BJ (cell line): ENCODE results near the gene WDR46. TPM values are rescaled to one million over a fixed set of nuclear protein-coding genes. Genes with fewer than 3 reads are reported as not detected.
A peak's percentile ranks its signal among the peaks of the same experiment; 100 is the strongest.

Source experiments
- CTCF ChIA-PET: fragments of 350-600 bp; formaldehyde crosslinking; extraction: SDS; loops from one replicate; lab custom pipeline; 2021; ENCODE audit warnings: antibody characterized with exemption, inconsistent platforms; lab: Yijun Ruan, JAX
- POLR2A ChIA-PET: fragments of 300-600 bp; sonication (Branson Sonifier 250); formaldehyde crosslinking; extraction: SDS; loops from one replicate; lab custom pipeline; 2021; ENCODE audit warnings: antibody characterized with exemption; lab: Charles Lee
- DNase-seq: peaks from one replicate; pipeline ENCODE4 v3.0.0-alpha.2; 2011; ENCODE audit warnings: low read depth
- H3K27me3 ChIP-seq: 2 replicates; pipeline ENCODE4 v1.6.0; 2011; ENCODE audit warnings: low read length; ENCODE audit not compliant: control insufficient read depth, insufficient read depth
- H3K36me3 ChIP-seq: 2 replicates; pipeline ENCODE4 v1.5.1; 2011; ENCODE audit warnings: low read length; ENCODE audit not compliant: control insufficient read depth, insufficient read depth
- H3K4me3 ChIP-seq: 2 replicates; pipeline ENCODE4 v1.5.1; 2011; ENCODE audit warnings: low read depth, mild to moderate bottlenecking, control low read depth, low read length
- polyA plus RNA-seq: library from polyadenylated mRNA; depleted of rRNA; stranded (reverse); fragments of >200 nt; gene quantifications from 2 replicates; pipeline ENCODE4 v1.2.3, GENCODE V29; 2011
- TF ChIP-seq, protein P1 (sequence below): IDR thresholded peaks from 2 replicates; pipeline ENCODE4 v1.5.1; 2011; ENCODE audit warnings: low read depth, mild to moderate bottlenecking, control low read depth, inconsistent platforms, low read length, moderate library complexity; ENCODE audit not compliant: insufficient read depth

The WDR46 gene
- polyA plus RNA-seq, 1 experiment = 78.9 TPM

DNA sequence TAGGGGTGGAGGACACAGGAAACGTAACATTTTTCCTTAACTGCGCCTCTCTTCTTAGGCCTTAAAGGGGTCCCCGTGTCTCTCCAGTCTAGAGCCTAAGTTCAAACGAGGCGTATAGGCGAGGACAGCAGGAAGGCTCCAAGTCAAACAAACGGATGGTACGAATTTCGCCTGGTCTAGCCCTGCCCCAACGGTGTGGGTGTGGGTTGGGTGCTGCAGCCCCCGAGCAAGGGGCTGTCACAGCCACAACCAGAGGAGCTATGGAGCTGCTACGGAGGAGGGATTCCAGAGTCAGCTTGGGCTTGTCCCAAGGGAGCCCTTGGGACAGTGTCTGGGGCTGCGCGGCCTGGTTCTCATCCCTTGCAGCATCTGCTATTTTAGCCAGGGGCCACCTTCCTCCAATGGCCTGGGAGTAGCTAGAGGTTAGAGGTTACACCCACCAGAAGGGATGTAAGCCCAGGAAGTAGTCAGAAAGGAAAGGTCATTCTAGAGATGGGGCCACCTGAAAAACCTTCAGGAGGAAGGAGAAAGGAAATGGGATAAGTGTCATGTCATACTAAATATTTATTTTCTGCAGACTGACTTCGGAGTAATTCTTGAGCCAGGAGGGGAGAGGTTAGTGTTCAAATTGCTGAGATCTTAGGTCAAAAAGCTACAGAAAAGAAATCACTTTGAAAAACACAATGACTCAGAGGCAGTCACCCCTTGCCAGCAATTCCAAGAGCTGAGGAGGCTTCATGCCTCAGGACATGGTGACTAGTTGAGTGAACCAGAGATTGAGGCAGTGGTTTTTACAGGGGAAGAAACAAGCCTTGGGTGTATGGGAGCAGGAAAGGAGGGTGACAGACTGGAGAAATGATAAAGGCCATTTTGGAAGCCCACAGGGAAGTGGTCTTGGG lies 39.1 kb downstream of the WDR46 start:
- POLR2A ChIA-PET = interaction anchor here (0.5 to 1.1 kb wide), 3 partner anchors 39 to 278 kb away, joined by 3 to 9 read pairs (median 3); partner anchors contain the start of genes PFDN6 and WDR46
- TF ChIP-seq, protein P1, sequence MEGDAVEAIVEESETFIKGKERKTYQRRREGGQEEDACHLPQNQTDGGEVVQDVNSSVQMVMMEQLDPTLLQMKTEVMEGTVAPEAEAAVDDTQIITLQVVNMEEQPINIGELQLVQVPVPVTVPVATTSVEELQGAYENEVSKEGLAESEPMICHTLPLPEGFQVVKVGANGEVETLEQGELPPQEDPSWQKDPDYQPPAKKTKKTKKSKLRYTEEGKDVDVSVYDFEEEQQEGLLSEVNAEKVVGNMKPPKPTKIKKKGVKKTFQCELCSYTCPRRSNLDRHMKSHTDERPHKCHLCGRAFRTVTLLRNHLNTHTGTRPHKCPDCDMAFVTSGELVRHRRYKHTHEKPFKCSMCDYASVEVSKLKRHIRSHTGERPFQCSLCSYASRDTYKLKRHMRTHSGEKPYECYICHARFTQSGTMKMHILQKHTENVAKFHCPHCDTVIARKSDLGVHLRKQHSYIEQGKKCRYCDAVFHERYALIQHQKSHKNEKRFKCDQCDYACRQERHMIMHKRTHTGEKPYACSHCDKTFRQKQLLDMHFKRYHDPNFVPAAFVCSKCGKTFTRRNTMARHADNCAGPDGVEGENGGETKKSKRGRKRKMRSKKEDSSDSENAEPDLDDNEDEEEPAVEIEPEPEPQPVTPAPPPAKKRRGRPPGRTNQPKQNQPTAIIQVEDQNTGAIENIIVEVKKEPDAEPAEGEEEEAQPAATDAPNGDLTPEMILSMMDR = no peak
- Histone ChIP-seq H3K27me3 (no peaks in the 10 kb centered on the region), H3K4me3 (peak overlapping the region; percentile 56), H3K36me3 (no peaks in the 10 kb centered on the region)
- CTCF ChIA-PET = interaction anchor here (0.7 to 4.2 kb wide), 19 partner anchors 10 to 276 kb away, joined by 3 to 33 read pairs (median 5); partner anchors contain the start of genes B3GALT4, RPS18 and VPS52
- peak; percentile 75 for DNase-seq

DNA sequence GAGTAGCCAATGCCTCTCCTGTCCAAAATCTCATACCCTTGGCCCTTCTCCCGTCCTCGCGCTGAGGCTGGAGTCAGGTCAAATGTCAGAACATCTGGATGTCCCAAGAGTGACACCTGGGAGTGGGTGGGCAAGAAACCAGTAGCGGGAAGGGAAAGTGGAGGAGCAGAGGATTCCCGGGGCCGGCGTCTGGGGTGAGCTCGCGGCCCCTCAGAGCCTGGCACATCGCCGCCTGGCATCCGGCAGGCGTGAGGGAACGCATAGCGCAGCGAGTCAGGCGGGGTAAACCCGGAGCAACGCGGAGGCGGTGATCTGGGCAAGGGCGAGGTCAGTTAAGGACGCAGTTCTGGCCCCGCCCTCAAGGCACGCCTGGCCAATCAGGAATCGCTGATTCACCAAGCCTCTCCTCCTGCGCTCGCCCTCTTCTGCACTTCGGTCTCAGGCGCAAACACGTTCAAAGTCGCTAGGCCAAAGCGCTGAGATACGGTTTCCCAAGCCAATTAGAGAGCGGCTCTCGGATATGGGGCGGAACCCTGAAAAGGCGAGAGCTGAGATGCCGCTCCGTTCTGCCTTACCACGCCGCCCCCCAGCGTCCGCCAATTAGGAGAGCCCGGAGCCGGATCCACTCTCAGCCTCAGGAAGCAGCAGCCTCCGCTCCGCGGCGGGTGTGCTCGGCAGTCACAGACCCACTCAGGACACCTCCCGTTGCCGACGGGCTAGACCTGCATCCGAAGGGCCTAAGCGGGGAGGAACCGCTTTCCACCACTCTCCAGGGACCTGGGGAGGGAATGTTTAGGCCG lies 39.9 kb downstream of the WDR46 start:
- no peaks in the 10 kb centered on the region for H3K27me3 ChIP-seq
- POLR2A ChIA-PET = interaction anchor here (0.5 to 1.1 kb wide), 3 partner anchors 40 to 277 kb away, joined by 3 to 9 read pairs (median 3); partner anchors contain the start of genes PFDN6 and WDR46
- H3K36me3 ChIP-seq = no peaks in the 10 kb centered on the region
- peak overlapping the region; percentile 56 for H3K4me3 ChIP-seq
- CTCF ChIA-PET = interaction anchor here (0.5 to 4.2 kb wide), 45 partner anchors 9 to 355 kb away, joined by 3 to 34 read pairs (median 5); partner anchors contain the start of genes HSD17B8, RING1, RPS18 and RXRB
- TF ChIP-seq, protein P1 = peak; percentile 25; the same call in 1 of the 2 replicates
- DNase-seq = peak; percentile 98

DNA sequence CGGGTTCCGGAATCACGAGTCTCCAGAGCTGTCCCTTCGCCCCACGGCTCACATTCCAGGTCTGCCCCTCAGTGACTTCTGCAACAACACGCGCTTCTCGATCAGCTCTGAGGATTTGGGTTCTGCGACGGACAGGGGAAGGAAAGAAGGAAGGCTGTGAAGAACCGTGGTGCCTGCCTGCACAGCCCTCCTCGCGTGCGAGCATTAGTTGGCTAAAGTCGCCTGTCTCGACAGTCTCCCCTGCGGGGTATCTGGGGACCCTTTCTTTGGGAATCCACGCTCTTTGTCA lies 40.5 kb downstream of the WDR46 start:
- TF ChIP-seq, protein P1 = no peak
- H3K27me3 ChIP-seq = no peaks in the 10 kb centered on the region
- ChIA-PET CTCF (interaction anchor here (0.7 to 4.2 kb wide), 44 partner anchors 9 to 315 kb away, joined by 3 to 34 read pairs (median 5); partner anchors contain the start of genes HSD17B8, RING1, RPS18 and RXRB), POLR2A (interaction anchor here (1.0 kb wide), 1 partner anchor 23 kb away, joined by 3 read pairs; the partner anchor contains the start of genes RPS18 and VPS52)
- peak overlapping the region; percentile 36 for H3K4me3 ChIP-seq
- H3K36me3 ChIP-seq = no peaks in the 10 kb centered on the region
- no peak for DNase-seq

DNA sequence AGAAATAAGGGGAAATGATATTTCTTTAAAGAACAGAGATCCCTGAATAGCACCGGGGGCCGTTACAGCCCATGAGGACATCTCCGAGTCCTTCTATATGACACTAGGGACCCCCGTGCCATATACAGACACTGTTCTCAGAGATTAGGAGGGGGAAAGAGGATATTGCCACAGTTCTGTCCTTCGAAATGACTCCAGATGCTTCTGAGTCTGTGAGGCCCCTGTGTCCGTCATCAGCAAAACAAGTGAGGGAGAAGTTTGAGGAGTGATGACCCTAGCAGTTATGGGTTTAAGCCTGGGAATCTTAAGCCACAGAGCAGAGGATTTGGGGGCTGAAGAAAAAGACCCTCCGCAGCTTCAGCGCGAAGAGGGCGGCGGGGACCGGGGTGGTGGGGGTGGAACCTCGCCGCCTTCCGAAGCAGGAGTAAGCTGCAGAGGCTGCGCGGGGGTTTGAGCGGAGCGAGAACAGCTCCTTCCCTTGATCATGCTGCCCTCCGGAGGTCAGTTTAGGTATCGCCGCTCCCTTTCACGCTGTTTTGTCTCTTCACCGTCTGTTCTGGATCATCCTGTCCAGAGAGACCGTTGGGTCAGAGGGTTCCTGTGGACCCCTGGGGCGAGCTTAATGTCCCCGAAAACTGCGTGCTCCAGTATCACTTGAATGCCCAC lies 40.9 kb downstream of the WDR46 start:
- TF ChIP-seq, protein P1 = peak; percentile 88
- CTCF ChIA-PET = interaction anchor here (0.6 to 4.2 kb wide), 45 partner anchors 10 to 315 kb away, joined by 3 to 34 read pairs (median 5); partner anchors contain the start of genes HSD17B8, RING1, RPS18 and RXRB
- Histone ChIP-seq H3K27me3 (peaks cover 2% of the 10 kb centered on the region; the same call in 1 of the 2 replicates), H3K4me3 (peak overlapping the region; percentile 36), H3K36me3 (no peaks in the 10 kb centered on the region)
- POLR2A ChIA-PET = interaction anchor here (0.5 to 1.0 kb wide), 3 partner anchors 23 to 162 kb away, joined by 3 to 6 read pairs (median 5); partner anchors contain the start of genes RPS18 and VPS52
- no peak for DNase-seq
